Muscle of back (tissue), 13 donors: ENCODE measurements around the gene XPO1. TPM values are rescaled to one million over a fixed set of nuclear protein-coding genes. Genes with fewer than 3 reads are reported as not detected.
"Not testable (repeated sequence)": the region's sequence is repeated elsewhere in the genome, so short reads cannot be mapped to it uniquely, and the experiment has no call there.

ENCODE experiments used
- DNase-seq, 3 donors: peaks; one replicate each; pipeline versions ENCODE4 v3.0.0 to v3.0.0-alpha.2; 2013
- long read RNA-seq, 9 donors: transcript quantifications; one replicate each; lab custom pipeline, GENCODE V29; 2026
- polyA plus RNA-seq, 10 donors: library from polyadenylated mRNA; unstranded; fragments of 120-200 nt; gene quantifications; one replicate each; pipeline ENCODE4 v1.2.1, GENCODE V29; 2013; ENCODE audit not compliant: insufficient read length in 10 of 10

The XPO1 gene
- 100 to 1,000 TPM; 105 to 212 (median 142) TPM for polyA plus RNA-seq
- long read RNA-seq, donor 1, partial matches to known transcripts, result 15 of 15 reads
- long read RNA-seq, donor 1, other reads (novel, unspliced or antisense), result 0 of 15 reads
- long read RNA-seq, donor 2, full-length matches to known transcripts, result 10 of 21 reads
- long read RNA-seq, donor 2, partial matches to known transcripts, result 11 of 21 reads
- long read RNA-seq, donor 2, other reads (novel, unspliced or antisense), result 0 of 21 reads
- long read RNA-seq, donor 3, result 0 reads
- long read RNA-seq, donor 4, full-length matches to known transcripts, result 7 of 7 reads
- long read RNA-seq, donor 4, partial matches to known transcripts, result 0 of 7 reads
- long read RNA-seq, donor 4, other reads (novel, unspliced or antisense), result 0 of 7 reads
- long read RNA-seq, donor 5, full-length matches to known transcripts, result 16 of 28 reads
- long read RNA-seq, donor 5, partial matches to known transcripts, result 12 of 28 reads
- long read RNA-seq, donor 5, other reads (novel, unspliced or antisense), result 0 of 28 reads
- long read RNA-seq, donor 6, full-length matches to known transcripts, result 5 of 16 reads
- long read RNA-seq, donor 6, partial matches to known transcripts, result 11 of 16 reads
- long read RNA-seq, donor 6, other reads (novel, unspliced or antisense), result 0 of 16 reads
- long read RNA-seq, donor 7, full-length matches to known transcripts, result 4 of 15 reads
- long read RNA-seq, donor 7, partial matches to known transcripts, result 11 of 15 reads
- long read RNA-seq, donor 7, other reads (novel, unspliced or antisense), result 0 of 15 reads
- long read RNA-seq, donor 8, partial matches to known transcripts, result 0 of 3 reads
- long read RNA-seq, donor 8, other reads (novel, unspliced or antisense), result 0 of 3 reads
- long read RNA-seq, donor 9, partial matches to known transcripts, result 0 of 1 reads
- long read RNA-seq, donor 9, other reads (novel, unspliced or antisense), result 0 of 1 reads

GRCh38 chr2:61538200-61538919, at the start of gene XPO1:
XPO1 (minus strand) TSS chr2:61538356; CDS start chr2:61533897, 4,459 bp downstream.
- peak; percentile 100 for DNase-seq

- DNase-seq, result not testable (repeated sequence)
Observed at GRCh38 chr2:61586928-61587327, 48.8 kb upstream of the XPO1 start.

- peak in 2 of 3 donors; percentile 1 to 3 for DNase-seq
Observed at GRCh38 chr2:61585383-61585782, 47.2 kb upstream of the XPO1 start.

- not testable (repeated sequence) for DNase-seq
Observed at GRCh38 chr2:61584368-61584767, 46.2 kb upstream of the XPO1 start.

- DNase-seq, result no peak
Observed at GRCh38 chr2:61582165-61582564, 44.0 kb upstream of the XPO1 start.

- no peak for DNase-seq
Observed at GRCh38 chr2:61581716-61582115, 43.6 kb upstream of the XPO1 start.

GRCh38 chr2:61575447-61575859, 37.3 kb upstream of the XPO1 start:
- DNase-seq, result no peak

- DNase-seq, result no peak
Observed at GRCh38 chr2:61566566-61566965, 28.4 kb upstream of the XPO1 start.

- DNase-seq, result no peak
Observed at GRCh38 chr2:61562615-61563014, 24.5 kb upstream of the XPO1 start.

- DNase-seq, result no peak
Observed at GRCh38 chr2:61558160-61558559, 20.0 kb upstream of the XPO1 start.

GRCh38 chr2:61557381-61557780, 19.2 kb upstream of the XPO1 start:
- no peak for DNase-seq

- no peak for DNase-seq
Observed at GRCh38 chr2:61554604-61555003, 16.4 kb upstream of the XPO1 start.

- no peak for DNase-seq
Observed at GRCh38 chr2:61550375-61551209, 12.4 kb upstream of the XPO1 start.

- DNase-seq, result no peak
Observed at GRCh38 chr2:61549546-61549945, 11.4 kb upstream of the XPO1 start.

- DNase-seq, result no peak
Observed at GRCh38 chr2:61543062-61543461, 4.9 kb upstream of the XPO1 start.

GRCh38 chr2:61540167-61540566, 2.0 kb upstream of the XPO1 start:
- DNase-seq, result not testable (repeated sequence)

GRCh38 chr2:61538920-61539520, 864 bp upstream of the XPO1 start:
- peak in 1 of 3 donors; percentile 38 for DNase-seq

- DNase-seq, result no peak
Observed at GRCh38 chr2:61537950-61538199, 281 bp downstream of the XPO1 start.

GRCh38 chr2:61537277-61537949, 743 bp downstream of the XPO1 start:
- DNase-seq, result peak in 2 of 3 donors; percentile 24 to 47
